ENCODE data around the gene RFC4. TPM values are rescaled to one million over a fixed set of nuclear protein-coding genes. Genes with fewer than 3 reads are reported as not detected.
"Not testable (repeated sequence)": the region's sequence is repeated elsewhere in the genome, so short reads cannot be mapped to it uniquely, and the experiment has no call there.

RFC4 gene
- total RNA-seq, 4 donors from 2014 or later: 7.2 to 226 (median 10.5) TPM; not detected in 1

- peaks cover 38% of the 10 kb centered on the region for H3K27me3 ChIP-seq
- H3K36me3 ChIP-seq: no peaks in the 10 kb centered on the region
- no peak overlapping the region for H3K27ac ChIP-seq
- TF ChIP-seq POLR2AphosphoS5 (IDR thresholded peaks at IDR 0.05): no peak
- no peak for TF ChIP-seq EP300 (IDR thresholded peaks at IDR 0.05; ENCODE audit: low read depth)
- no peak for TF ChIP-seq CTCF (IDR thresholded peaks at IDR 0.05)
- no peak for TF ChIP-seq POLR2A (IDR thresholded peaks at IDR 0.05)
- WGBS, 2 donors (ENCODE audit: low coverage in 1 of 2): 67 to 75% methylated on average over 2 of the region's 2 CpGs
- peaks cover 0 to 29% (median 12%) of the 10 kb centered on the region in 4 donors for H3K4me1 ChIP-seq
- H3K9me3 ChIP-seq: no peaks in the 10 kb centered on the region
- no peak overlapping the region for H3K4me3 ChIP-seq
- DNase-seq: no peak
- intact Hi-C loops (cut with DNase I; ENCODE audit: low total_unique reads) (loop anchor here (5.0 kb wide), 1 partner anchor 206 kb away; no protein-coding TSS in a partner anchor), in situ Hi-C loops (cut with MboI; ENCODE audit: low pct_ligation_motif_present in 1 of 4, low pct_unique_long_range_greater_than_20kb in 1 of 4, low sequenced_read_pairs in 3 of 4) (loop anchor here in 3 of 4 donors (25.0 kb wide), 2 partner anchors 211 to 836 kb away; partner anchors contain the start of gene AHSG (in 2 of the 3))
These were observed 17.1 kb upstream of the RFC4 start for GRCh38 chr3:186823386-186823785.

GRCh38 chr3:186822388-186822759, 16.1 kb upstream of the RFC4 start:
- in situ Hi-C loops (cut with MboI; ENCODE audit: low pct_ligation_motif_present in 1 of 4, low pct_unique_long_range_greater_than_20kb in 1 of 4, low sequenced_read_pairs in 3 of 4): loop anchor here in 3 of 4 donors (25.0 kb wide), 2 partner anchors 210 to 835 kb away; partner anchors contain the start of gene AHSG (in 2 of the 3)
- intact Hi-C loops (cut with DNase I; ENCODE audit: low total_unique reads): loop anchor here (5.0 kb wide), 1 partner anchor 205 kb away; no protein-coding TSS in a partner anchor

GRCh38 chr3:186821429-186822387, 15.4 kb upstream of the RFC4 start:
- H3K4me1 ChIP-seq: peaks cover 0 to 17% (median 5%) of the 10 kb centered on the region in 4 donors
- no peaks in the 10 kb centered on the region for H3K36me3 ChIP-seq
- TF ChIP-seq CTCF (IDR thresholded peaks at IDR 0.05) (peak; percentile 55 to 72 (median 64)), EP300 (IDR thresholded peaks at IDR 0.05; ENCODE audit: low read depth) (no peak)
- peaks cover 30% of the 10 kb centered on the region for H3K27me3 ChIP-seq
- no peak overlapping the region for H3K4me3 ChIP-seq
- WGBS, 2 donors (ENCODE audit: low coverage in 1 of 2): 33 to 47% methylated on average over 8 to 11 of the region's 11 CpGs
- H3K27ac ChIP-seq: no peak overlapping the region
- no peak for DNase-seq
- in situ Hi-C loops (cut with MboI; ENCODE audit: low pct_ligation_motif_present in 1 of 4, low pct_unique_long_range_greater_than_20kb in 1 of 4, low sequenced_read_pairs in 3 of 4): loop anchor here in 3 of 4 donors (25.0 kb wide), 2 partner anchors 209 to 834 kb away; partner anchors contain the start of gene AHSG (in 2 of the 3)
- no peaks in the 10 kb centered on the region for H3K9me3 ChIP-seq
- intact Hi-C loops (cut with DNase I; ENCODE audit: low total_unique reads): loop anchor here (5.0 kb wide), 1 partner anchor 204 kb away; no protein-coding TSS in a partner anchor

More at GRCh38 chr3:186822388-186822759, 16.1 kb upstream of the RFC4 start:
- DNase-seq, H3K27ac ChIP-seq, H3K36me3 ChIP-seq, H3K4me3 ChIP-seq, H3K9me3 ChIP-seq: not testable (repeated sequence)
- WGBS, 2 donors (ENCODE audit: low coverage in 1 of 2): 59% methylated on average over 1 of the region's 1 CpG; no CpG with 5 or more reads in 1 of the 2 donors
- Histone ChIP-seq H3K4me1 (peaks cover 0 to 20% (median 8%) of the 10 kb centered on the region in 4 donors), H3K27me3 (peaks cover 31% of the 10 kb centered on the region)

GRCh38 chr3:186818956-186819355, 12.7 kb upstream of the RFC4 start:
- Histone ChIP-seq H3K27me3 (peaks cover 2% of the 10 kb centered on the region), H3K27ac (no peak overlapping the region), H3K4me1 (no peaks in the 10 kb centered on the region), H3K9me3 (no peaks in the 10 kb centered on the region), H3K4me3 (no peak overlapping the region), H3K36me3 (no peaks in the 10 kb centered on the region)
- 88 to 91% methylated on average over 1 of the region's 1 CpG for WGBS, 2 donors (ENCODE audit: low coverage in 1 of 2)
- intact Hi-C loops (cut with DNase I; ENCODE audit: low total_unique reads): no loop called here
- TF ChIP-seq EP300 (IDR thresholded peaks at IDR 0.05; ENCODE audit: low read depth) (no peak), POLR2AphosphoS5 (IDR thresholded peaks at IDR 0.05) (no peak), POLR2A (IDR thresholded peaks at IDR 0.05) (no peak), CTCF (IDR thresholded peaks at IDR 0.05) (no peak)
- no peak for DNase-seq
- in situ Hi-C loops (cut with MboI; ENCODE audit: low pct_ligation_motif_present in 1 of 4, low pct_unique_long_range_greater_than_20kb in 1 of 4, low sequenced_read_pairs in 3 of 4): loop anchor here (5.0 to 25.0 kb wide), 4 partner anchors 204 to 832 kb away; partner anchors contain the start of gene AHSG (in 3 of the 4)

All from transverse colon (tissue), 4 donors.